ENCODE data around the gene HTR7. TPM values are rescaled to one million over a fixed set of nuclear protein-coding genes. Genes with fewer than 3 reads are reported as not detected.

The HTR7 gene
- total RNA-seq, 8 experiments from 2014 or later: 0.14 to 3.5 (median 0.68) TPM

DNA sequence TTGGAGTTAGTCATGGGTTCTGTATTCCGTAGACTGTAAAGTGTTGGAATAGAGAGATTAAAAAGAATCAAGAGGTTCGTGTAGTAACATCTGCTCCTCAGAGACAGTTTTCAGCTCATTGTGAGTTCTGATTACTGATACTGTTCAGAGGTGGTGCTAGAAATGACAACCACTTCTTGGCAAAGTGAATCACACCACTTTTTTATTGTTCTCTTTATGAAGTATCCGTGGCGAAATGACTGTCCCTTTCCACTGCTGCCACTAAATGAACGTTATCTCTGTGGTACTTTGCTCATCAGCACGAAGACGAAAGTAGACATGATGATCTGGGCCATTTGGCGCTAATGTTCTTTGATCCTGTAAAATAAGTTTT, 14.8 kb upstream of the HTR7 start:
- WGBS, 10 experiments: 4 to 58% (median 31%) methylated on average over 2 to 8 of the region's 8 CpGs; no CpG with 5 or more reads in 1 of the 10 experiments
- Histone ChIP-seq H3K27ac (no peak overlapping the region), H3K4me1 (replicated peaks in 1 of 2) (peaks cover 4 to 7% of the 10 kb centered on the region in 2 donors), H3K4me3 (peak overlapping the region; percentile 59 to 93 (median 75))
- in situ Hi-C loops (cut with MboI; ENCODE audit: low pct_unique_long_range_greater_than_20kb in 2 of 9, low sequenced_read_pairs in 9 of 9, unreplicated experiment in 9 of 9): loop anchor here in 3 of 9 experiments (25.0 kb wide), 3 partner anchors 110 to 1085 kb away; no protein-coding TSS in a partner anchor
- no peak for ATAC-seq (replicated peaks in 6 of 8)

DNA sequence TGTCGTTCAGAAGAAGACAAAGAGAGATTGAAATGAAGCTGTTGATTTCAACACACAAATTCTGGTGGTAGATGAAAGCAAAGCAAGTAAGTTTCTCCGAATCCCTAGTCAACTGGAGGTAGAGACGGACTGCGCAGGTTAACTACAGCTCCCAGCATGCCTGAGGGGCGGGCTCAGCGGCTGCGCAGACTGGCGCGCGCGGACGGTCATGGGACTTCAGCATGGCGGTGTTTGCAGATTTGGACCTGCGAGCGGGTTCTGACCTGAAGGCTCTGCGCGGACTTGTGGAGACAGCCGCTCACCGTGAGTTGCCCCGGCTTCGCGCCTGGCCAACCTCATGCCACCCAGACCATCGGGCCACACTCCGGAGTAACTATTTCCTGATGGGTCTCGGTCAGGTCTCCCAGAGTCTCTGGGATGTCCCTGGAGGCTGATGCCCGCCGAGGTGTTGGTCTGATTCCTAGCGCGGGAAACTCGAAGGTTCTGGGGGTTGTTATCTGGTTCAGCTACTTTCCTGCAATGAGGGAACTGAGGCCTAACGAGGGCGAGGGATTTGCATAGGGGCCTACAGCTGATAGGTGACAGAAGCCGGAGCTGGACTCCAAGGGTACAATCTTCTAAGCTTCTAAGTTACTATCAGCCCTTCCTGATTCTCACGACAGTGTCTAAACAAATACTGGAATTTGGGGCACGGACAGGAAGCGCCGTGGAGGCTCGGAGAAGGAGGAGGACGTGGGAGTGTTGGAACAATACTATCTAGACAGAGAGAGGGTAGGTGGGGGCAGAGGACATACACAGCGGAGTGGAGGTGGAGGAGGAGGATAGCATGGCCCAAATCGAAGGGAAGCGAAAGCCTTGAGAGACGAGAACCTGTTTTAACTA, 14.2 kb upstream of the HTR7 start, which contains the start of gene RPP30:
Gene RPP30 (plus strand): TSS at position 209 of the 882 bp plus-strand sequence. CDS start 13 bp downstream, at position 222.
- Histone ChIP-seq H3K4me1 (replicated peaks in 1 of 2) (peaks cover 4 to 7% of the 10 kb centered on the region in 2 donors), H3K27ac (peak within 1 kb of the TSS in 1 of 2 donors; percentile 57), H3K4me3 (peak within 1 kb of the TSS; percentile 59 to 93 (median 75))
- WGBS, 10 experiments: 0 to 29% (median 2%) methylated on average over 2 to 25 of the region's 43 CpGs; no CpG with 5 or more reads in 1 of the 10 experiments
- peak; percentile 97 to 99 (median 98) for ATAC-seq (replicated peaks in 6 of 8)
- in situ Hi-C loops (cut with MboI; ENCODE audit: low pct_unique_long_range_greater_than_20kb in 2 of 9, low sequenced_read_pairs in 9 of 9, unreplicated experiment in 9 of 9): loop anchor here in 3 of 9 experiments (25.0 kb wide), 3 partner anchors 110 to 1085 kb away; no protein-coding TSS in a partner anchor

DNA sequence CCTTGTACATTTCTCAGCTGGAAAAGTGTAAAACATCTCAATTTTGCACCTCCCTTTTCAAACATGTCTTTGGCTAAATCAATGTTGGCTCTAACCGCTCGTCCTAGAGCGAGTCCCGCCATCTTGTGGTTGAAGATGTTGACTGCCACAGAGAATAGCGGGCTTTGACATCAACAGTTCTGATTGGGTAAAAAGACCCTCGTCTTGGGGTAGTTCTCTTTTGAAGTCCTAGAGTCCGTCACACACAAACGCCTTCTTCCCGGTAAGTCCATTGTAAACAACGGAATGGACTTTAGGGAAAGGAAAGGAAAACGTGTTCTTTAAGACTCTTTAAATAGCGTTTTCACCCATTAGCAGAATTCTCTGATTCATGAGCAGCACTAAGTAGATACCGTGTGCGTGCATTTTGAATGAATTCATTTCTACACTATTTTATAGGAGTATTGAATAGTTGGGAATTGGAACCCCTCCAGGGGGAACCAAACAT, 13.5 kb upstream of the HTR7 start:
- Histone ChIP-seq H3K4me3 (peak overlapping the region; percentile 59 to 93 (median 75)), H3K27ac (no peak overlapping the region), H3K4me1 (replicated peaks in 1 of 2) (peaks cover 4 to 7% of the 10 kb centered on the region in 2 donors)
- ATAC-seq (replicated peaks in 6 of 8): peak; percentile 63 to 86 (median 80)
- in situ Hi-C loops (cut with MboI; ENCODE audit: low pct_unique_long_range_greater_than_20kb in 2 of 9, low sequenced_read_pairs in 9 of 9, unreplicated experiment in 9 of 9): loop anchor here in 3 of 9 experiments (25.0 kb wide), 3 partner anchors 109 to 1084 kb away; no protein-coding TSS in a partner anchor
- WGBS, 10 experiments: 0 to 48% (median 10%) methylated on average over 1 to 14 of the region's 14 CpGs; no CpG with 5 or more reads in 1 of the 10 experiments

DNA sequence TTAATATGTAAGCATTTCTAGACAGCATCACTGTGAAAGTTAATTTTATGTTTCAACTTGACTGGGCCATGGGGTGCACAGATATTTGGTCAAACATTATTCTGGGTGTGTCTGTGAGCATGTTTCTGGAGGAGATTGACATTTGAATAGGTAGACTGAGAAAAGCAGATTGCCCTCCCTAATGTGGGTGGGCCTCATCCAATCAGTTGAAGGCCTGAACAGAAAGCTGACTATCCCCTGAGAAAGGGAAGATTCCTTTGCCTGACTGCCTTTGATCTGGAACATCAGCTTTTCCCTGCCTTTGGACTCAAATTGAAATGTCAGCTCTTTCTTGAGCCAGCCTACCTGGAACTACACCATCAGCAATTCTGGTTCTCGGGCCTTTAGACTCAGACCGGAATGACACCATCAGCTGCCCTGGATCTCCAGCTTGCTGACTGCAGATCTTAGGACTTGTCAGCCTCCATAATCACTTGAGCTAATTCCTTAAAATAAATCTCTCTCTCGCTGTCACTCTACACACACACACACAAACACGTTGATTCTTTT, 8.3 kb upstream of the HTR7 start:
- 63 to 100% (median 80%) methylated on average over 1 to 4 of the region's 4 CpGs for WGBS, 10 experiments
- in situ Hi-C loops (cut with MboI; ENCODE audit: low pct_unique_long_range_greater_than_20kb in 2 of 9, low sequenced_read_pairs in 9 of 9, unreplicated experiment in 9 of 9): loop anchor here in 5 of 9 experiments (10.0 to 25.0 kb wide), 5 partner anchors 101 to 1079 kb away; no protein-coding TSS in a partner anchor
- Histone ChIP-seq H3K4me3 (no peak overlapping the region), H3K4me1 (replicated peaks in 1 of 2) (no peaks in the 10 kb centered on the region), H3K27ac (no peak overlapping the region)
- ATAC-seq (replicated peaks in 6 of 8): no peak

DNA sequence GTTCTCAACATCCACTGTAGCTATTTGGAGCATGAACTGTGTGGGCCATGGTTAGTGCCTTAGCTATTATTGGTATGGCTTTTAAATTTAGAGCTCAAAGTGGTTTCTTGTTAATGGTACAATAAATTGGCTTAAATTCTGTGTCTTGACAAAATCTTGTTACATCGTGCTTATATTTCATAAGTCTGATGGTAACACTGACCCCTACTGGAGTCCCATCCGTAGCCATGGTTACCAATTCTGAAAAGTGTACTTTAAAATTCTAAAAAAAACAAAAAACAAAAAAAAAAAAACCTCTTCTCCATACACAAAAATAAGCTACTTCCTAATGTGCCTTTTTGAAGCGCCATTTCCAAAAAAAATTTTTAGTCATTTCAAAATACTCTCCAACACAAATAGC, 7.6 kb upstream of the HTR7 start:
- H3K4me1 ChIP-seq (replicated peaks in 1 of 2): no peaks in the 10 kb centered on the region
- in situ Hi-C loops (cut with MboI; ENCODE audit: low pct_unique_long_range_greater_than_20kb in 2 of 9, low sequenced_read_pairs in 9 of 9, unreplicated experiment in 9 of 9): loop anchor here in 5 of 9 experiments (10.0 to 25.0 kb wide), 5 partner anchors 101 to 1078 kb away; no protein-coding TSS in a partner anchor
- no peak overlapping the region for H3K4me3 ChIP-seq
- WGBS, 10 experiments: 14 to 85% (median 60%) methylated on average over 1 to 3 of the region's 3 CpGs; no CpG with 5 or more reads in 1 of the 10 experiments
- peak in 1 of 8 experiments; percentile 18 for ATAC-seq (replicated peaks in 6 of 8)
- no peak overlapping the region for H3K27ac ChIP-seq

DNA sequence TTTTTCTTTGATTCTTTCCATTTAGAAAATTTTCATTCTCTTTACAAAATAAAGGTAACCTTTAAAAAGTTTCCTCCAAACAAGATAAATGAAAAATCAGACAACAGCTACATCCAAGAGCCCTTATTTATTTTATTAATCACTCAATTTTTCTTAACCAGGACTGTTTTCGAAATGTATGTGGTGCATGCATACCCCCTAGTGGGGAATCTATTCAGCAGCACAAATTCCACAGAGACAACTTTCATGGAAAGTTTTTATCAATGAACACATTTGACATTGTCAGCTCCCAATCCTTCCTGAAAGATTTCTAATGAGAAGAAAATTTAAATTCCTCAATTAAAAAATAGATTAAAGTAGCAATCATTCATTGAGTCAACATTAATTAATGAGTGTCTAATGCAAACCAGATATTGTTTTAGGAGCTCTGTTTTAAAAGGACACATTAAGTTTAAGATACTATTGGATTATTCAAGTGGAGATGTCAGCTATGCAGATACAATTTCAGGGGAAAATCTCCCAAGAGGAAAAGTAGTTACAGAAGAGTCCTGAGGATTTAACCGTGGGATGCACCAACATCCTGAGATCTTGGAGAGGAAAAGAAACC, 5.2 kb upstream of the HTR7 start:
- WGBS, 10 experiments: 5 to 62% (median 26%) methylated on average over 1 to 2 of the region's 2 CpGs; no CpG with 5 or more reads in 1 of the 10 experiments
- in situ Hi-C loops (cut with MboI; ENCODE audit: low pct_unique_long_range_greater_than_20kb in 2 of 9, low sequenced_read_pairs in 9 of 9, unreplicated experiment in 9 of 9): loop anchor here in 5 of 9 experiments (10.0 to 25.0 kb wide), 5 partner anchors 98 to 1076 kb away; no protein-coding TSS in a partner anchor
- Histone ChIP-seq H3K4me3 (no peak overlapping the region), H3K27ac (no peak overlapping the region), H3K4me1 (replicated peaks in 1 of 2) (no peaks in the 10 kb centered on the region)
- peak in 1 of 8 experiments; percentile 20 for ATAC-seq (replicated peaks in 6 of 8)

DNA sequence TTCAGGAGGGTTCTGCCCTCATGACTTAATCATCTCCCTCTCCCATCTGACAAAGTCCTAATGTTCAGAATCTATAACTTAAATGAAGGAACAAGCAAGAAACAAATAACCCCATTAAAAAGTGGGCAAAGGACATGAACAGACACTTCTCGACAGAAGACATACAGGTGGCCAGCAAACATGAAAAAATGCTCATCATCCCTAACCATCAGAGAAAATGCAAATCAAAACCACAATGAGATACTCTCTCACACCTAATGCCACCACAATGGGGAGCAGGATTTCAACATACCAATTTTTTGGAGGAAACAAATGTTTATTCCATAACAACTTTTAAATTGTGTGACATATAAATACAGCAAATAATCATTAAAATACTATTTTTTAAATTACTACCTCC, 3.0 kb upstream of the HTR7 start:
- in situ Hi-C loops (cut with MboI; ENCODE audit: low pct_unique_long_range_greater_than_20kb in 2 of 9, low sequenced_read_pairs in 9 of 9, unreplicated experiment in 9 of 9): loop anchor here in 5 of 9 experiments (10.0 to 25.0 kb wide), 5 partner anchors 96 to 1073 kb away; no protein-coding TSS in a partner anchor
- no peaks in the 10 kb centered on the region for H3K4me1 ChIP-seq (replicated peaks in 1 of 2)
- WGBS, 10 experiments: 25 to 100% (median 100%) methylated on average over 1 of the region's 1 CpG; no CpG with 5 or more reads in 4 of the 10 experiments
- no peak for ATAC-seq (replicated peaks in 6 of 8)
- no peak overlapping the region for H3K27ac ChIP-seq
- no peak overlapping the region for H3K4me3 ChIP-seq

DNA sequence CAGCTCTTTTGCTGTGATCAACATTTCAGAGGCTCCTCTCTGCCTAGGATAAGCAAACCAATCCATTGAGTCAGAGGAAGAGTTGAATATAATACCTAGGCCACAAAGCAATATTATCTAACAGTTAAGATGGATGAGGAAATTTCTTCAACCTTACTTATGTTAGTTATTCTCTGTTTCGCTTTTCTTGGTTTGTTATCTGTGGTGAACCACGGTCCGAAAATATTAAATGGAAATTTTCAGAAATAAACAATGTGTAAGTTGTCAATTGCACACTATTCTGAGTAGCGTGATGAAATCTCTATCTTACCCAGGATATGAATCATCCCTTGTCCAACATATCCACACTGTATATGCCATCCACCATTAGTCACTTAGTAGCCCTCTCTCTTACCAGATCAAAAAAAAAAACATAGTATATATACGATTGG, 1.5 kb upstream of the HTR7 start:
- Histone ChIP-seq H3K27ac (no peak overlapping the region), H3K4me3 (no peak overlapping the region), H3K4me1 (replicated peaks in 1 of 2) (no peaks in the 10 kb centered on the region)
- 33 to 100% (median 96%) methylated on average over 2 to 5 of the region's 5 CpGs for WGBS, 10 experiments
- in situ Hi-C loops (cut with MboI; ENCODE audit: low pct_unique_long_range_greater_than_20kb in 2 of 9, low sequenced_read_pairs in 9 of 9, unreplicated experiment in 9 of 9): loop anchor here in 3 of 9 experiments (25.0 kb wide), 3 partner anchors 97 to 1072 kb away; no protein-coding TSS in a partner anchor
- ATAC-seq (replicated peaks in 6 of 8): peak in 1 of 8 experiments; percentile 2

DNA sequence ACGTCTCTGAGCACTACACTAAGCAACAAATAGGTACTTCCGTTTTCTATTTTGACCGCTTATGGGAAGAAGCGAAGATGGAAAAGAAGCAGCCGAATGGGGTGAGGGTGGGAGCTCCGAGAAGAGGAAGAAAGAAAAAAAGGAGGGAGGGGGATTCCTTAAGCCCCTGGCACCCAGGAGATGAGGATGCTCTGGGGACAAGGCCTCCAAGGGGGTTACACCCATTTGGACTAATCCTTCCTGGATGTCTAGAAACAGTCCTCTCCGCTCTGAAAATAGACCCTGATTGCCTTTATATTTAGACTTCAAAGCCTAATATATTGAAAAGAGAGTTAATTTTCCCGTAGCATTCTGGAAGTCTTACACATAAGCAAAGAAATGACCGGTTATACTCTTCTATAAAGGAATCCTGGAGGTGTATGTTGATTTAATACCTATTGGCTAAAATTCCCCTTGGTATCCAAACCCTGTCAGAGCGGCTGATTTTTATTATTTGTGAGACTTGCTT, 676 bp upstream of the HTR7 start:
- Histone ChIP-seq H3K4me1 (replicated peaks in 1 of 2) (no peaks in the 10 kb centered on the region), H3K27ac (no peak overlapping the region), H3K4me3 (peak overlapping the region; percentile 53 to 88 (median 68))
- 17 to 100% (median 48%) methylated on average over 1 to 9 of the region's 10 CpGs for WGBS, 10 experiments
- no peak for ATAC-seq (replicated peaks in 6 of 8)
- in situ Hi-C loops (cut with MboI; ENCODE audit: low pct_unique_long_range_greater_than_20kb in 2 of 9, low sequenced_read_pairs in 9 of 9, unreplicated experiment in 9 of 9): loop anchor here in 3 of 9 experiments (25.0 kb wide), 3 partner anchors 96 to 1071 kb away; no protein-coding TSS in a partner anchor

DNA sequence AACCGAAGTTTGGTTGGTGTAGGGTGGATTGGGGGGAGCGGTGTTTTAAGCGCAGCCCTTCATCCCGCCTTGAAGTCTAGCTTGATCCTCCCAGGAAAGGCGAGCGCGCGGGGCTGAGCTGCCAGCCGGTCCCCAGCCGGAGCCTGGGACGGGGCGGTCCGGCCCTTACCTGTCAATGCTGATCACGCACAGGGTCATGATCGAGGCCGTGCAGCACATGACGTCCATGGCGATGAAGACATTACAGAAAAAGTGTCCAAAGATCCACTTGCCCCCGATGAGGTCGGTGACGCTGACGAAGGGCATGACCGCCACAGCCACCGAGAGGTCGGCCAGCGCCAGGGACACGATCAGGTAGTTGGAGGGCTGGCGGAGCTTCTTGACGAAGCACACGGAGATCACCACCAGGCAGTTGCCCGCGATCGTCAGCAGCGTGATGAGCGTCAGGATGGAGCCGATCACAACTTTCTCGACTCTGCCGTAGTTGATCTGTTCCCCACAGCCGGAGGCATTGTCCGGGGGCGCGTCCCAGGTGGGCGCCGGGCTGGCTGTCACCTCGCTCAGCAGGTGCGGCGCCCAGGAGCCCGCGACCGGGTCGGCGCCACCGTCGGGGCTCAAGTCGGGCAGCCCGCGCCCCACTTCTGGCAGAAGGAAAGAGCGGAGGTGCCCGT, 740 bp downstream of the HTR7 start:
- WGBS, 10 experiments: 0 to 20% (median 8%) methylated on average over 1 to 27 of the region's 59 CpGs; no CpG with 5 or more reads in 4 of the 10 experiments
- Histone ChIP-seq H3K4me3 (peak overlapping the region; percentile 53 to 88 (median 68)), H3K27ac (no peak overlapping the region), H3K4me1 (replicated peaks in 1 of 2) (no peaks in the 10 kb centered on the region)
- peak in 4 of 8 experiments; percentile 2 to 19 (median 16) for ATAC-seq (replicated peaks in 6 of 8)
- in situ Hi-C loops (cut with MboI; ENCODE audit: low pct_unique_long_range_greater_than_20kb in 2 of 9, low sequenced_read_pairs in 9 of 9, unreplicated experiment in 9 of 9): loop anchor here in 3 of 9 experiments (25.0 kb wide), 3 partner anchors 95 to 1070 kb away; no protein-coding TSS in a partner anchor

DNA sequence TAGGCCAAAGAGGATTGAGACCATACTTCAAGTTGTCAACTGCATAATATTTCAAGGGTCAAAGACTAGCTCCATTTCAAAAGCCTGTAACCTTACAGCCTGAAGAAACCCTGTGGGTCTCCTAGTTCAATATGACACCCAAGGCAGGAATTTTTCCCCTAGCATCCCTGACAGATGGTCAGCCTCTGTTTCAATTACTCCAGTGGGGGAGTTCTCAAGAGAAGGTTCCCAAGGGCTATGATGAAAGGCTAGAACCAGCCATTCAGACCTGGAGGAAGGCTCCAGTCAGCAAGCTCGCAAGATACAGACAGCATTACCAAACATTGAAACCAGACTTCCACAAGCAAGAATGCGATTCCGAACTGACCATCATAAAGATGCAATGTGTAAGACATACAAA, 1.6 kb downstream of the HTR7 start:
- WGBS, 10 experiments: 22 to 100% (median 76%) methylated on average over 1 to 3 of the region's 3 CpGs; no CpG with 5 or more reads in 2 of the 10 experiments
- ATAC-seq (replicated peaks in 6 of 8): no peak
- Histone ChIP-seq H3K4me1 (replicated peaks in 1 of 2) (no peaks in the 10 kb centered on the region), H3K27ac (no peak overlapping the region), H3K4me3 (peak overlapping the region in 2 of 5 donors; percentile 68 to 88)
- in situ Hi-C loops (cut with MboI; ENCODE audit: low pct_unique_long_range_greater_than_20kb in 2 of 9, low sequenced_read_pairs in 9 of 9, unreplicated experiment in 9 of 9): loop anchor here in 3 of 9 experiments (25.0 kb wide), 3 partner anchors 94 to 1069 kb away; no protein-coding TSS in a partner anchor

Data from motor neuron (in vitro differentiated cells).